Esophagus (tissue), 2 donors: Measurements from ENCODE around the gene METTL24. TPM values are rescaled to one million over a fixed set of nuclear protein-coding genes. Genes with fewer than 3 reads are reported as not detected.

Experiments
- H3K27ac ChIP-seq, 2 donors: one replicate each; pipeline ENCODE4 v1.5.1; 2013; ENCODE audit warnings: low read depth in 2 of 2, mild to moderate bottlenecking in 2 of 2, inconsistent platforms in 1 of 2, low read length in 1 of 2, moderate library complexity in 1 of 2
- H3K27me3 ChIP-seq, 2 donors: one replicate each; pipeline ENCODE4 v1.6.1; 2013; ENCODE audit warnings: low read length in 2 of 2, control low read depth in 1 of 2, mild to moderate bottlenecking in 1 of 2; ENCODE audit not compliant: insufficient read depth in 2 of 2, control insufficient read depth in 1 of 2
- H3K36me3 ChIP-seq, 2 donors: one replicate each; pipeline ENCODE4 v1.6.1; 2013; ENCODE audit warnings: low read length in 1 of 2; ENCODE audit not compliant: control insufficient read depth in 2 of 2, insufficient read depth in 2 of 2
- H3K4me1 ChIP-seq, 2 donors: one replicate each; pipeline ENCODE4 v1.6.1; 2013; ENCODE audit warnings: low read length in 1 of 2; ENCODE audit not compliant: control insufficient read depth in 2 of 2, insufficient read depth in 2 of 2
- H3K4me3 ChIP-seq, 2 donors: one replicate each; pipeline ENCODE4 v1.5.1; 2013; ENCODE audit warnings: low read length in 2 of 2, mild to moderate bottlenecking in 2 of 2, low read depth in 1 of 2, moderate library complexity in 1 of 2
- H3K9me3 ChIP-seq, 2 donors: one replicate each; pipeline ENCODE4 v1.6.1; 2013; ENCODE audit warnings: mild to moderate bottlenecking in 2 of 2, low read depth in 1 of 2, low read length in 1 of 2, moderate library complexity in 1 of 2; ENCODE audit not compliant: control insufficient read depth in 2 of 2, insufficient read depth in 1 of 2
- WGBS, 2 donors: extraction: QIAGEN DNeasy Blood & Tissue Kit; methylation state at CpG; one replicate each; pipeline ENCODE4 v1.1.7; 2013; 5-methylcytosine and 5-hydroxymethylcytosine counted together
- polyA plus RNA-seq, 2 donors: library from polyadenylated mRNA; stranded (reverse); fragments of 200-250 nt; gene quantifications; one replicate each; pipeline ENCODE4 v1.2.3, GENCODE V29; 2013
- donor health status: healthy with polysubstance abuse.
- donor health status: Bipolar disorder and iron deficiency.

The METTL24 gene
- polyA plus RNA-seq, 2 donors = 0.14 to 0.34 TPM

GRCh38 chr6:110207652-110208051 lies 150.5 kb downstream of the METTL24 start:
- Histone ChIP-seq H3K36me3 (peaks cover 0 to 4% of the 10 kb centered on the region in 2 donors), H3K27me3 (no peaks in the 10 kb centered on the region)
- 97 to 99% methylated on average over 3 of the region's 3 CpGs for WGBS, 2 donors

GRCh38 chr6:110201151-110201884 lies 156.8 kb downstream of the METTL24 start:
- H3K27ac ChIP-seq = no peak overlapping the region
- no peaks in the 10 kb centered on the region for H3K36me3 ChIP-seq
- H3K27me3 ChIP-seq = no peaks in the 10 kb centered on the region
- H3K4me1 ChIP-seq = no peaks in the 10 kb centered on the region
- 85 to 95% methylated on average over 3 of the region's 3 CpGs for WGBS, 2 donors
- H3K4me3 ChIP-seq = no peak overlapping the region
- no peaks in the 10 kb centered on the region for H3K9me3 ChIP-seq

More at GRCh38 chr6:110207652-110208051, 150.5 kb downstream of the METTL24 start:
- no peaks in the 10 kb centered on the region for H3K9me3 ChIP-seq
- no peak overlapping the region for H3K4me3 ChIP-seq
- no peaks in the 10 kb centered on the region for H3K4me1 ChIP-seq
- no peak overlapping the region for H3K27ac ChIP-seq

- Histone ChIP-seq H3K27me3 (no peaks in the 10 kb centered on the region), H3K9me3 (no peaks in the 10 kb centered on the region), H3K4me1 (no peaks in the 10 kb centered on the region), H3K27ac (no peak overlapping the region), H3K4me3 (no peak overlapping the region), H3K36me3 (no peaks in the 10 kb centered on the region)
- 97 to 98% methylated on average over 3 of the region's 3 CpGs for WGBS, 2 donors
These were observed 159.6 kb downstream of the METTL24 start for GRCh38 chr6:110198561-110198960.

DNA sequence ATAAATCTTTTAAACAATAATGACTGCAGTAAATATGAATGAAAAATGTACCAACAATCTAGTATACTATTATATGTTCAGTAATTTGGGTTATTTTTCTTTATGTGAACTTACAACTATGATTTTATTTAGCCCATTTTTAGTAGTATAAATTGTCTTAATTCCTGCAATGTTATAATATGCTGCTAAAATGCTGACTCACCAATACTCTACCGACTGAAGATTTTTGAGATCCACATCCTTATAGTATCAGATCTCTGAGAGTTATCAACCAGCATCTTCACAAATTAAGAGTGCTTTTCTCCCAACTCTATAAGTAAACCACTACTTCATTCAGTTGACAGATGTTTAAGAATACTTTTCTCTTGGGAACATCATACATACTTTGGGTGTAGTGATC lies 161.3 kb downstream of the METTL24 start:
- Histone ChIP-seq H3K9me3 (no peaks in the 10 kb centered on the region), H3K27me3 (no peaks in the 10 kb centered on the region), H3K36me3 (no peaks in the 10 kb centered on the region), H3K4me3 (no peak overlapping the region), H3K4me1 (no peaks in the 10 kb centered on the region), H3K27ac (no peak overlapping the region)
- WGBS, 2 donors = 85 to 89% methylated on average over 1 of the region's 1 CpG

GRCh38 chr6:110195639-110196038 lies 162.5 kb downstream of the METTL24 start:
- Histone ChIP-seq H3K4me1 (no peaks in the 10 kb centered on the region), H3K9me3 (no peaks in the 10 kb centered on the region), H3K27me3 (no peaks in the 10 kb centered on the region), H3K4me3 (no peak overlapping the region), H3K36me3 (no peaks in the 10 kb centered on the region), H3K27ac (no peak overlapping the region)
- WGBS, 2 donors = 93 to 94% methylated on average over 4 of the region's 4 CpGs

Other genes starting within 250 kb of the METTL24 start
- 1 to 10 TPM; 7.2 to 7.7 TPM for gene WASF1, start 178.7 kb downstream of the METTL24 start, polyA plus RNA-seq
- 1 to 10 TPM; 3.7 to 6.1 TPM for gene CDC40, start 177.9 kb downstream of the METTL24 start, polyA plus RNA-seq
- gene DDO, start 57.2 kb upstream of the METTL24 start, polyA plus RNA-seq = under 1 TPM; 0.28 to 0.34 TPM
- not detected for gene SLC22A16, start 118.3 kb upstream of the METTL24 start, polyA plus RNA-seq